ENCODE results near the gene TMEM186.

DNA sequence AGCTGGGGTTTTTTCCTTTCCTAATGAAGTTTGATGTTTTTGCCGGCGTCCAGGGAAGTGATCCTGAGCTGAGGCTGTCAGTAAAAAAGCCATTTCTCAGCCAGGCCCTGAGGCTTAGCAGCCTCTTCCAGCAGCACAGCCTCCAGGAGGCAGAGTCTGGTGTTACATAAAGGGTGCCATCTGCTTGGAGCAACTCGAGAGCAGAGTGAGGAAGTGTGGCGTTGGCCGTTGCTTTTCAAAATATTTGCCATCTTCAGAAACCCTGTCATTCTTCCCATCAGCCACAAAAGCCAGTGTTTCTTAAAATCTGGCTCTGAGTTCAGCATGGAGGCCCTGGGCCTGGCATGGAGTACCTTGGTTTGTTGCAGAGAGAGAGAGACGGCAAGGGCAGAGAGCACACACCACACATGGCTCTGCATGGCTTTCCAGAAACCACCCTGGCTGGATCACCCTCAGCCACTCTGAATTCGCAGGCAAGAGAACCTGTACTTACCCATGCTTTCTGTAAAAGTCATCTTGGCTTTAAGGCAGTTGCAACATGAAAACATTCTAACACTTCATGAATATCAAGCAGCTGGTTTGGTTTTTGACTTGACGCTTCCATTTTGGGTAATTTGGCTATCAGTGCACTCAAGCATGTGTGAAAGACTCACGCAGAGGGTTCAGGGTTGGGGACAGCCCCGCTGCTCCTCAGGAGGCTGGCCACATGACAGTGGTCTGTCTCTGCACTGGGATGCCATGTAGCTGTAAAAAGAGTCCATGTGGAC, 21.2 kb upstream of the TMEM186 start:
- TF ChIP-seq EZH2phosphoT487 (conservative IDR thresholded peaks at IDR 0.05; ENCODE audit: low read length), result no peak
- TF ChIP-seq, protein P1, sequence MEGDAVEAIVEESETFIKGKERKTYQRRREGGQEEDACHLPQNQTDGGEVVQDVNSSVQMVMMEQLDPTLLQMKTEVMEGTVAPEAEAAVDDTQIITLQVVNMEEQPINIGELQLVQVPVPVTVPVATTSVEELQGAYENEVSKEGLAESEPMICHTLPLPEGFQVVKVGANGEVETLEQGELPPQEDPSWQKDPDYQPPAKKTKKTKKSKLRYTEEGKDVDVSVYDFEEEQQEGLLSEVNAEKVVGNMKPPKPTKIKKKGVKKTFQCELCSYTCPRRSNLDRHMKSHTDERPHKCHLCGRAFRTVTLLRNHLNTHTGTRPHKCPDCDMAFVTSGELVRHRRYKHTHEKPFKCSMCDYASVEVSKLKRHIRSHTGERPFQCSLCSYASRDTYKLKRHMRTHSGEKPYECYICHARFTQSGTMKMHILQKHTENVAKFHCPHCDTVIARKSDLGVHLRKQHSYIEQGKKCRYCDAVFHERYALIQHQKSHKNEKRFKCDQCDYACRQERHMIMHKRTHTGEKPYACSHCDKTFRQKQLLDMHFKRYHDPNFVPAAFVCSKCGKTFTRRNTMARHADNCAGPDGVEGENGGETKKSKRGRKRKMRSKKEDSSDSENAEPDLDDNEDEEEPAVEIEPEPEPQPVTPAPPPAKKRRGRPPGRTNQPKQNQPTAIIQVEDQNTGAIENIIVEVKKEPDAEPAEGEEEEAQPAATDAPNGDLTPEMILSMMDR (IDR thresholded peaks at IDR 0.05; ENCODE audit: insufficient read depth, low read length, poor library complexity, severe bottlenecking), result no peak
